HG02981 (cell line): Measurements from ENCODE around the gene C6orf58.

Source experiments
- ATAC-seq: cut with Tn5 transposase; IDR thresholded peaks from one replicate; pipeline ENCODE4 v1.9.1; 2021; ENCODE audit warnings: mild to moderate bottlenecking, moderate library complexity; ENCODE audit not compliant: unreplicated experiment

The C6orf58 gene

GRCh38 chr6:127576874-127577273 is at the start of gene C6orf58:
Gene C6orf58 (plus strand): TSS chr6:127577174. CDS start chr6:127577186, 12 bp downstream.
- no peak for ATAC-seq

GRCh38 chr6:127533011-127533410 is 44.0 kb upstream of the C6orf58 start:
- ATAC-seq, result no peak

- no peak for ATAC-seq
These were observed 43.2 kb upstream of the C6orf58 start for GRCh38 chr6:127533736-127534135.

GRCh38 chr6:127538750-127539264 is 38.2 kb upstream of the C6orf58 start:
- no peak for ATAC-seq

- ATAC-seq, result no peak
These were observed 37.7 kb upstream of the C6orf58 start for GRCh38 chr6:127539272-127539671.

- no peak for ATAC-seq
These were observed 29.8 kb upstream of the C6orf58 start for GRCh38 chr6:127547215-127547614.

GRCh38 chr6:127547904-127548649 is 28.9 kb upstream of the C6orf58 start:
- no peak for ATAC-seq

GRCh38 chr6:127550403-127550802 is 26.6 kb upstream of the C6orf58 start:
- ATAC-seq, result no peak

- ATAC-seq, result peak; percentile 66
These were observed 22.5 kb upstream of the C6orf58 start for GRCh38 chr6:127554435-127555006.

- ATAC-seq, result no peak
These were observed 15.3 kb upstream of the C6orf58 start for GRCh38 chr6:127561660-127562059.

GRCh38 chr6:127564761-127565160 is 12.2 kb upstream of the C6orf58 start:
- no peak for ATAC-seq

- ATAC-seq, result no peak
These were observed 10.9 kb upstream of the C6orf58 start for GRCh38 chr6:127566119-127566518.

GRCh38 chr6:127566651-127567050 is 10.3 kb upstream of the C6orf58 start:
- ATAC-seq, result no peak

GRCh38 chr6:127567476-127567875 is 9.5 kb upstream of the C6orf58 start:
- ATAC-seq, result no peak

- ATAC-seq, result peak; percentile 90
These were observed 6.1 kb upstream of the C6orf58 start for GRCh38 chr6:127570739-127571389.

GRCh38 chr6:127578900-127579299 is 1.9 kb downstream of the C6orf58 start:
- ATAC-seq, result no peak

- no peak for ATAC-seq
These were observed 4.6 kb downstream of the C6orf58 start for GRCh38 chr6:127581576-127581975.

- no peak for ATAC-seq
These were observed 5.9 kb downstream of the C6orf58 start for GRCh38 chr6:127582777-127583462.

GRCh38 chr6:127585123-127585522 is 8.1 kb downstream of the C6orf58 start:
- no peak for ATAC-seq

- no peak for ATAC-seq
These were observed 9.4 kb downstream of the C6orf58 start for GRCh38 chr6:127586372-127586771.

- ATAC-seq, result no peak
These were observed 10.9 kb downstream of the C6orf58 start for GRCh38 chr6:127587875-127588274.
